Measurements from ENCODE around the gene UBR1.
"Not testable (repeated sequence)": the region's sequence is repeated elsewhere in the genome, so short reads cannot be mapped to it uniquely, and the experiment has no call there.

Gene UBR1

DNA sequence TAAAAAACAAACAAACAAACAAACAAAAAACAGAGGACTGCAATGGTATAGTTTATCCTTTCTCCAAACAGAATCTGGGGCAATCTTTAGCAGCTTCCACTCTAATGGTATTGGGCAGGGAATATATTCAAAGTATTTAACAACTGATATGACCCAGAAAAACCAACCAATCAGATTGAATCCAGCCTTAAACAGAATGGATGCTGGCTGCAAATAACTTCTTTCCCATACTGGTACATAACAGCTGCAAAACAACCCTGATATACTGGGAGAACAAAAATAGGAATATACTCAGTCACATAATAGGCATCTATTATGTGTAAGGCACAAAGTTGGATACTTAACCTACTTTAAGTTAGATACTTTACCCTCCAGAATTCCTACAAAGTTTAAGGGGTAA, 49.1 kb downstream of the UBR1 start:
- no peak for DNase-seq (ENCODE audit: low read depth)

DNA sequence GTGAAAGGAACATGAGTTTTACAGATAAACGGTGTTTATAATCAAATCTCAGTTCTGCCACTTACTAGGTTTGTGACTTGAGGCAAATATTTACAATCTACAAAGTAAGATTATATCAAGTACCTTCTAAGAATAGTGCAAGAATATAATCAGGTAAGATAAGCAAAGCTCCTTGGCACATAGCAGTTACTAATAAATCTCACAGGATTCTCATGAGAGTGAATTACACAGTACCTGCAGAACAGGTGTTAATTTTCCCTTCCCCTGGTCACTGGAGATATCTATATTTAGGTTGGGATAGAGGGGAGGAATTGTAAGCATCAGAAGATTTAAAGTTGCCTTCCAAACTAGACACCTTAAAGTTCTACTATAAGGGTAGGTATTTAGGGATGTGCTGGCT, 53.0 kb downstream of the UBR1 start:
- DNase-seq (ENCODE audit: low read depth) = no peak

DNA sequence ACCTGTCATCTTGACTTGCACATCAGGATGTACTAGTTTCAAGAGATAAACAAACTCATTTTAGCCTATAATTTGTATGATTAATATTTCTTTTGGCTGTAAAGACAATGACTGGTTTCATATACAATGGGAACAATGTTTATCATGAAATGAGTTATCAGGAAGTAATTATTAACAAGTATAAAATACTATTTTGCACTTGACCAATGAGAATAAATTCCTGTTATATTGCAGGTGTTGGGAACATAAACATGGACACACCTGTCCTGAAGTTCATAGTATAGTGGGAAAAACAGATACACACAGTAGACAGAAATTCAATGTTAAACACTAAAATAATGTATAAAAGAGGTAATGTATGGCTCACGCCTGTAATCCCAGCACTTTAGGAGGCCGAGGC, 56.9 kb downstream of the UBR1 start:
- DNase-seq (ENCODE audit: low read depth) = no peak

DNA sequence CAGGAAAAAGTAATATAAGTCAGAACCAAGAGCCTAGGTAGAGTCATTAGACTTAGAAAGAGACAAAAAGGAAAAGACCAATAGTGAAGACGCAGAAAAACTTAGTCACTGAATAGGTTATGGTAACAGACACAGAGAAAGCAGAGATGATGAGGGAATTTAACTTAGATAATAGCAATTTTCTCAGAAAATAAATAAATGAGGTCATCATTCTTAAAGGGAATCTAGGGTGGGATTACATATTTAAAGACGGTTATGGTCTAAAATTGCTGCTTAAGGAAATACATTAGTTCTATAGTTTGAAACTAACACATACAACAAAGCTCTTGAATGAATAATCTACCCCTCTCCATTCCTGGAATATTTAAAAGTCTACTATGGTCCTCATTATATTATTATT, 59.4 kb downstream of the UBR1 start:
- DNase-seq (ENCODE audit: low read depth) = no peak

DNA sequence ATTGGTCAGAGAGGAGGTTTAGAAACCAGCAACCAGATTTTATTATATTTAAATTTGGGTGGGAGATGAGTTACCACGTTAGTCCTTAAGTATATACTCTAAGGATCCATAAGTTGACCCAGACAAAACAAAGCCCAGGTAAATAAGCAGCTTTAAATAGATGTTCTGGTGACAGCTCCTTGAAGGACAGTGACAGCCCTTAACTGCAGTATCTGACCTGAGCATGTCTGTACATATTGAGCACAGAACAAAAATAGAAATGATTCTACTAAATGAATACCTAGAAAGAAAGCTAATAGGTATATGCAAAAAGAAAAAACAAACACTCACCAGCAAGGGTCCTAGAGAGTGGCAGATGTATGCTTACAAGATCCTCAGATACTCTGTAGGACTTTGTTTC, 63.0 kb downstream of the UBR1 start:
- DNase-seq (ENCODE audit: low read depth) = no peak

DNA sequence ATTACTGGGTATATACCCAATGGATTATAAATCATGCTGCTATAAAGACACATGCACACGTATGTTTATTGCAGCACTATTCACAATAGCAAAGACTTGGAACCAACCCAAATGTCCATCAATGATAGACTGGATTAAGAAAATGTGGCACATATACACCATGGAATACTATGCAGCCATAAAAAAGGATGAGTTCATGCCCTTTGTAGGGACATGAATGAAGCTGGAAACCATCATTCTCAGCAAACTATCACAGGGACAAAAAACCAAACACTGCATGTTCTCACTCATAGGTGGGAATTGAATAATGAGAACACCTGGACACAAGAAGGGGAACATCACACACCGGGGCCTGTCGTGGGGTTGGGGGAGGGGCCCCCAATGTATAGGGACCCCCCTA, 64.8 kb downstream of the UBR1 start:
- DNase-seq (ENCODE audit: low read depth) = not testable (repeated sequence)

DNA sequence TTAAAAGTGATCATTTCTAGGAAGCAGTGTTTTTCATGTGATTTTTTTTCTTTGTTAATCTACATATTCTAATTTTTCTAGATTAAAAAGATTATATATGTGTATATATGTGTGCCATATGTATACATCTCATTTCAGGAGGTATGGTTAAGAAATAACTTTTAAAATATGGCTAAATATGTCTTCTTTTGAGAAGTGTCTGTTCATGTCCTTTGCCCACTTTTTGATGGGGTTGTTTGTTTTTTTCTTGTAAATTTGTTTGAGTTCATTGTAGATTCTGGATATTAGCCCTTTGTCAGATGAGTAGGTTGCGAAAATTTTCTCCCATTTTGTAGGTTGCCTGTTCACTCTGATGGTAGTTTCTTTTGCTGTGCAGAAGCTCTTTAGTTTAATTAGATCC, 70.6 kb downstream of the UBR1 start:
- DNase-seq (ENCODE audit: low read depth) = not testable (repeated sequence)

DNA sequence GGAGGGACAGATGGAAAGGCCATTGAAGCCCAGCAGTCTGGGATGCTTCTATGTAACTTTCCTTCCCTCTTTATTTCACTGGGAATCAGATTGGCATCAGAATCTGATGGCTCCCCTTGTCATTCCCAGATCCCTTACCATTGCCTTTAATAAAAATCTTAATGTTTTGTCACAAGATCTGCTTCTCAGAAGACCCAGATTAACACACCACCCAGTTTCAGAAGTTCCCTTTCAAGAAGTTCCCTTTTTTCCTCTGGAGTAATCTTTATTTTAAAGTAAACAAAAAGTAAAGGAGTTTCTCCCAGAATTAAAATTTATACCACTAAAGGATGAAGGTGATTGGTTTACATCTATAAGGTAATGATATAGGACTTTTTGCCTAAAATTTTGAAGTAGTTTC, 76.4 kb downstream of the UBR1 start:
- no peak for DNase-seq (ENCODE audit: low read depth)

DNA sequence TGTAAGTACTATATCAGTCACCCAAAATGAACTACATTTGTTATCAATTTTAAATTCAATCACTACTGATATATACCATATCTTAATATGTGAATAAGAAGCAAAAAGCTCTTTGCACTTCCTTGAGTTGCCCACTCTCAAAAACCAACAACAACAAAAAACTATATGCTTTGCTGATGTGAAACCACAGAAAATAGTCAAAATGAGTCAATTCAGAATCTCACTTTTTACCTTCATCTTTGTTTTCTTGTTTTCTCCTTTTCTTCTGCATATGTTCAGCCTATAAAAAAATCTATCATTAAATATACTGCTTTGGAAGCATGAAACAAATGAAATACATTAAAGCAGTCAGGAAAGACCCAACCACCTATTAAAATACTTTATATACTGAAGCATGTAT, 80.7 kb downstream of the UBR1 start:
- no peak for DNase-seq (ENCODE audit: low read depth)

DNA sequence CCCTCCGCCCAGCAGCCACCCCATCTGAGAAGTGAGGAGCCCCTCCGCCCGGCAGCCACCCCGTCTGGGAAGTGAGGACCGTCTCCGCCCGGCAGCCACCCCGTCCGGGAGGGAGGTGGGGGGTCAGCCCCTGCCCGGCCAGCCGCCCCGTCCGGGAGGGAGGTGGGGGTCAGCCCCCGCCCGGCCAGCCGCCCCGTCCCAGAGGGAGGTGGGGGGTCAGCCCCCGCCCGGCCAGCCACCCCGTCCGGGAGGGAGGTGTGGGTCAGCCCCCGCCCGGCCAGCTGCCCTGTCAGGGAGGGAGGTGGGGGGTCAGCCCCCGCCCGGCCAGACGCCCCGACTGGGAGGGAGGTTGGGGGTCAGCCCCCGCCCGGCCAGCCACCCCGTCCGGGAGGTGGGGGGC, 91.2 kb downstream of the UBR1 start:
- not testable (repeated sequence) for DNase-seq (ENCODE audit: low read depth)

DNA sequence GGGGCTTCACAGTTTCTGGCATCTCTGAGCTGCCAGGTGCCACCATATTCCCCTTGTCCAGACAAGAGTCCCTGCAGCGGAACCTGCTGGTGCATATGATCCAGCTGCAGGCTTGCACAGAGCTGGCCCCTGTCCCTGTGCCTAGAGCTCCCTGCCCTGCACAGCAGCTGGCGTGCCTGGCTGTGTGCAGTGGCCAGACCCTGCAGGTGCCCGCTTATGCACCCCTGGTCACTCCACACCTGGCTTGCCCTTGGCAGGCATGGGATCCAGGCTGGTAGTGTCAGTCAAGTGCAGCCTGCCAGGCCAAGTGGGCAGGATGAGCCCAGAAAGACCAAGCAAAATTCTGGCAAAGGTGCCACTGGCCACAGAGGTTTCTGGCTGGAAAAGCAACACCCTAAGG, 96.6 kb downstream of the UBR1 start:
- DNase-seq (ENCODE audit: low read depth) = no peak

DNA sequence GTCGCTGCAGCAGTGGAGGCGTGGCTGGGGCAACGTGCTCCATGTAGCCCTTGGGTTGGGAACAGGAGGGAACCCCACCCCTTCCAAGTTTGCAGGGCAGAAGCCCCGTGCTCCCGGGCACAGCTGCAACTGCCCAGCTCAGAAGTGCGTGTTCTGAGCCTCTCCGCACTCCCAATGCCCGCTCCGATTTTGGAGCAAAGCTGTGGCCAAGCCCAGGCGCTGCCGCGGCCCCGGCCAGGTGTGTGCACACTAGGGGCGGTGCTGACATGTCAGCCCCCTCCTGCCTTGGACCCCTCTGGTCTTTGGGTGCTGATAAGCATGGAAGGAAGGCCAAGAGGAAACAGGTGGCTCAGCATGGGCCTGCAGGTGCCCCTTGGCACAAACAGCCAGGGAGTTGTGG, 97.7 kb downstream of the UBR1 start:
- no peak for DNase-seq (ENCODE audit: low read depth)

DNA sequence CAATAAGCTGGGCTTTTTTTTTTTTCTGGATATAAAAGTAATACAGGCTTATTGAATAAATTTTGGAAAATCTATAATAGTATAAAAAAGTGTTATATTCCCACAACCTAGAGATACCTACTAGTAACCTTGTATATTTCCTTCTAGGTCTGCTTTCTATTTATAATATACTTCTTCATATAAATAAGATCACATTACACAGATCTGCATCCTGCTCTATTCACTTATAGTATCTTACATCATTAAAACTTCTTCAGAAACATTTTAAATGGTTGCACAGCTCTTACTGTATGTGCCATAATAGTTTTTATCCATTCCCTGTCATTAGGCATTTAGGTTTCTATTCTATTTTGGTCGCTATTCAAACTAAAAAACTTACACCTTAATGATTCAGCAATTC, 98.3 kb downstream of the UBR1 start:
- DNase-seq (ENCODE audit: low read depth) = no peak

DNA sequence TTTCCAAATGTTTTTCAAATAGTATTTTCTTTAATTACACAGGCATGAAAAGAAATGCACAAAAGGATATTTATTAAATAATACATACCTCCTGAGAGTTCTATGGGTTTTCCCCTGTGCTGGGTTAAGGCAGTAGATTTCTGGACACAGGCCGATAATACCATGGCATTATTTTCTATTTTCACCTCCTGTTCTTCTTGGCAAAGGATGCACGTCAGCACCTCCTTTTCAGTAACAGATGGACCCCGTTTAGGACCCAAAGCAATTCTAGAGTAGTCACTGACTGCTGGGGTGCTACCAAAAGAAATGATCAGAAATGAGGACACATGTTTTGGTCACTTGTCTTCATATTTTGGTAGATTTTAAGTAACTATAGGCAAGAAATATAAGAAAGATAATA, 98.8 kb downstream of the UBR1 start:
- no peak for DNase-seq (ENCODE audit: low read depth)

DNA sequence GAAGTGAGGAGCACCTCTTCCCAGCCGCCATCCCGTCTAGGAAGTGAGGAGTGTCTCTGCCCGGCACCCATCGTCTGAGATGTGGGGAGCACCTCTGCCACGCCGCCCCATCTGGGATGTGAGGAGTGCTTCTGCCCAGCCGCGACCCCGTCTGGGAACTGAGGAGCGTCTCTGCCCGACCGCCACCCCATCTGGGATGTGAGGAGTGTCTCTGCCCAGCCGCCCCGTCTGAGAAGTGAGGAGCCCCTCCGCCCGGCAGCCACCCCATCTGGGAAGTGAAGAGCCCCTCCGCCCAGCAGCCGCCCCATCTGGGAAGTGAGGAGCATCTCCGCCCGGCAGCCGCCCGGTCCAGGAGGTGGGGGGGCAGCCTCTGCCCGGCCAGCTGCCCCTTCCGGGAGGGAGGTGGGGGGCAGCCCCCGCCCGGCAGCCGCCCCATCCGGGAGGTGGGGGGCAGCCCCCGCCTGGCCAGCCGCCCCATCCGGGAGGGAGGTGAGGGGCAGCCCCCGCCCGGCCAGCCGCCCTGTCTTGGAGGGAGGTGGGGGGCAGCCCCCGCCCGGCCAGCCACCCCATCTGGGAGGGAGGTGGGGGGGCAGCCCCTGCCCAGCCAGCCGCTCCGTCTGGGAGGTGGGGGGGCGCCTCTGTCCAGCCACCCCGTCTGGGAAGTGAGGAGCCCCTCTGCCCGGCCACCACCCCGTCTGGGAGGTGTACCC, 100.8 kb downstream of the UBR1 start:
- DNase-seq (ENCODE audit: low read depth) = not testable (repeated sequence)

DNA sequence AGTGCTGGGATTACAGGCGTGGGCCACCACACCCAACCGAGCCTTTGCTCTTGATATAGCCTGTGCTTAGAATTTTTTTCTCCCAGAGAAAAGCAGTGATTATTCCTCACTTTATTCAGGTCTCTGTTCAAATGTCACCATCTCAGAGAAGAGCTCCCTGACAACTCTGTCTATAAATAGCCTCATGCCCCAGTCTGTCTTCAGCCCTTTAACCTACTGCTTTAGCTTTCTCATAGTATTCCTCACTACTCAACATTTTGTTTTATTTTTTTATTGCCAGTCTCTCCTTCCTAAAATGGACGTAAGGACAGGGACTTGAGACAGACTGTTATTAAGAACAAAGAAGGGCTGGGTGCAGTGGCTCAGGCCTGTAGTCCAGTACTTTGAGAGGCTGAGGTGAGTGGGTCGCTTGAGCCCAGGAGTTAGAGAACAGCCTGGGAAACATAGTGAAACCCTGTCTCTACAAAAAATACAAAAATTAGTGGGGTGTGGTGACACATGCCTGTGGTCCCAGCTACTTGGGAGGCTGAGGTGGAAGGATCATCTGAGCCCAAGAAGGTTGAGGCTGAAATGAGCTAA, 106.5 kb downstream of the UBR1 start:
- no peak for DNase-seq (ENCODE audit: low read depth)

DNA sequence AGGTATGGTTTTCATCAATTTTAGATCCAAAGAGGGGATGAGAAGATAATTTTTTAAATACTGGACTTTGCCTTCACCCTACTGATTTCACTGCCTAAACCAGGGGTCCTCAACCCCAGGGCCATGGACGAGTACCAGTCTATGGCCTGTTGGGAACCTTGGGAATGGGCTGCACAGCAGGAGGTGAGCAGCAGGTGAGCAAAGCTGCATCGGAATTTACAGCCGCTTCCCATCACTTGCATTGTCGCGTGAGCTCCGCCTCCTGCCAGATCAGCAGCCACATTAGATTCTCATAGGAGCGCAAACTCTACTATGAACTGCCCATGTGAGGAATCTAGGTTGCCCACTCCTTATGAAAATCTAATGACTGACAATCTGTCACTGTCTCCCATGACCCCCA, 109.0 kb downstream of the UBR1 start:
- DNase-seq (ENCODE audit: low read depth) = no peak

DNA sequence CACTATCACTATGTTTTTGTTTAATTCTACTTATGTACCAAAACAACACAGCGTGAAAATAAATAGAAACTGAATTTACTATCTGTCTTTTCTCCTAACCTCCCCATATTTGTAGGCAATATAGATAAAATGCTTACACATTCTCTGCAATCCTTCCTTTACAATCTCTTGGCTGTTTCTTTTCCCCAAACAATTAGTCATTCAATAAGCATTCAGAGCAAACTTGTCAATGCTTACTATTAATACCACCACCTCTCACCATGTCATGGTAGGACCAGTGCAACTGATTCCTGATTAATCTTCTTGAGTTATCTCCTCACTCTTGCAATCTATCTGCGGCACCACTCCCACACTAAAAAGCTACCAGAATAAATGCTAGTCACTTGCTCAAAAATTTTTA, 111.3 kb downstream of the UBR1 start:
- peak; percentile 72 for DNase-seq (ENCODE audit: low read depth)

DNA sequence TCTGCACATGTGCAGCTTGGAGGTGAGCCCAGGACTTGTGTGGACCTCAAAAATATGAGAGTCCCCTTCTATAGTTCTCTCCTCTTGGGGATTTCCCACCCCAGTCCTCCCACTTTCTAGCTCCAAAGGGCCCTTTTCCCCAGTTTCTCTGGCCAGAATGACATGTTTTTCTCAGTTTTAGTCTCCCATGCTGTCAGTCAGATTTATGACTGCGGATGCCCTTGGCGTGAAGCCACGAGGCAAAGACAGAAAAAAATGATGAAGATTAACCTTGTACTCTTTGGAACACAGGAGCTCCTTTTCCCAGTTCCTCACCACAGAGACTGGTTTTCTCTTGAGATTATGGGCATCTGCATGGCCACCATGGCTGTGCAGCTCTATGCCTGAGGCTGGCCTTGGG, 113.2 kb downstream of the UBR1 start:
- DNase-seq (ENCODE audit: low read depth) = peak; percentile 72

DNA sequence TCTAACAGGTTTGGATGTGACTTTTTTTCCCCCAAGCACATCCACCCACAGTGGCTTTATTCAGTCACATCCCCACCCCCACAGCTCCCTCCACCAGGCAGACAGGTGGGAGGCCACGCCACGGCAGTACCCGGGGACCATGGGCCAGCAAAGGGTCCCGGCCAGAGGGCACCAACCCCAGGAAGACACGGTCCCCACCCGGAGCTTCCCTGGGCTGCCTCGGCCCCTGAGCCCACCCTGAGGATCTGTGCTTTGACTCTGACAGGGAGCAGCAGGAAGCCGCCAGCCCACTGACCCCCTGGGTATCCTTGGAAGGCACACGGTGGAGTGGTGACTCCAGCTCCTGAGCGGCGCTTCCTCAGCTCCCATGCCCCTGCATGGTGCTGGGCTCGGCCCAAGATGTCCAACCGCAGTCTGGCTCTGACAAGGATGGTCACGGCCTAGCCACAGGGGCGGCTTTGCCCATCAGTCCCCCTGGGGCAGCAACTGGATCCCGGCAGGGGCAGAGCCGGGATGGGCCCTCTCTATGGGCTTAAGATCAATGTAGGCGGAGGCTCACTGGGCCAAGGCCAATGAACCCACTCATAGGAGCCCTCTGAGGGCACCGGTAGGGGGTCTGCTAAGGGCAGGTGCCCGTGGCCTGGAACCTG, 119.0 kb downstream of the UBR1 start:
- DNase-seq (ENCODE audit: low read depth) = no peak

DNA sequence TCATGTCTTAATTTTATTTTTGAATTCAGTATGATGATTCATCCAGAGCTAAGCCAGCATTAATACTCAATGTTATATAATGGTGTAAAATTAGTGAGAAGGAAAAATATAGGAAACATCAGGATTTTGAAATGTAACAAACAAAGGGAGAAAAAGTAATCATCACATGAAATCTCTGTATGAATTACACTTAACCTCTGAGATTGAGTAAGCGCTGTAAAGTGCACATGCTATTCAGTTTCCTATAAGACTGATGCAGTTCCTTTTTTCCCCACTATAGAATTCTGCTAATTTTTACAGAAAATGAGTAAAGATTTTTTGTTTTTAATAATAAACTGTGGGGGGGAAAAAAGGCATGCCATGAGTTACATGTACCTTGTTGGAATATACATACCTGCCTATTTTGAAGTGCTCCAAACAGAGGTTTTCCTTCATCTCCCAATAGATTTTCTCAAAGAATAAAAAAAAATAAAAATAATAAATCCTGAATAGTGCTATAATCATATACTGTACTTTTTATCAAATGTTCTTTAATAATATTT, 121.3 kb downstream of the UBR1 start:
- DNase-seq (ENCODE audit: low read depth) = peak; percentile 15

DNA sequence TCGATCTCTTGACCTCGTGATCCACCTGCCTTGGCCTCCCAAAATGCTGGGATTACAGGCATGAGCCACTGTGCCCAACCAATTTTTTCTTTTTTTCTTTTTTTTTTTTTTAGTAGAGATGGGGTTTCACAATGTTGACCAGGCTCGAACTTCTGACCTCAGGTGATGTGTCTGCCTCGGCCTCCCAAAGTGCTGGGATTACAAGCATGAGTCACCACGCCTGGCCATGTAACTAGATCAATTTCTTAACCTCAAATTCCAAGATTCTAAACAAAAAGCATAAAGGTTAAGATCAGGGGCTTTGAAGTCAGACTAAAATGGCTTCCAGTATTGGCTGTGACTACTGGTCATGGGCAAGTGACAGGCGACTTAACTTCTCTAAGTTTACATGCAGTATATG, 126.7 kb downstream of the UBR1 start:
- DNase-seq (ENCODE audit: low read depth) = peak; percentile 51

DNA sequence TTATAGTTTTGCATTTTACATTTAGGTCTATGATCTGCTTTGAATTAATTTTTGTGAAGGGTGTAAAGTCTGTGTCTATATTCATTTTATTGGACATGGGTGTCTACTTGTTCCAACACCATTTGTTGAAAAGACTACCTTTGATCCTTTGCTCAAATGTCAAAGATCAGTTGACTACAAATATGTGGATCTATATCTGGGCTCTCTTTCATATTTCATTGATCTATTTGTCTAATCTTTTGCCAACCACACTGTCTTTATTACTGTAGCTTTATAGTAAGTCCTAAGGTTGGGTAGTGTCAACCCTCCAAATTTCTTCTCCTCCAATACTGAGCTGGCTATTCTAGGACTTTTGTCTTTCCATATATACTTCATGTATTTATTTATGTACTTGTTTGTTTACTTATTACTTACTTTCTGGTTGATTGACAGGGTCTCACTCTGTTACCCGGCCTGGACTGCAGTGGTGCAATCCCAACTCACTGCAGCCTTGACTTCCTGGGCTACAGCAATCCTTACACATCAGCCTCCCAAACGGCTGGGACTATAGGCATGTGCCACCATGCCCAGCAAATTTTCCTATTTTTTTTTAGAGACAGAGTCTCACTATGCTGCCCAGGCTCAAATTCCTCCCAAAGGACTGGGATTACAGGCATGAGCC, 131.5 kb downstream of the UBR1 start:
- no peak for DNase-seq (ENCODE audit: low read depth)
